Measurements from ENCODE around the gene CANX.

The CANX gene

DNA sequence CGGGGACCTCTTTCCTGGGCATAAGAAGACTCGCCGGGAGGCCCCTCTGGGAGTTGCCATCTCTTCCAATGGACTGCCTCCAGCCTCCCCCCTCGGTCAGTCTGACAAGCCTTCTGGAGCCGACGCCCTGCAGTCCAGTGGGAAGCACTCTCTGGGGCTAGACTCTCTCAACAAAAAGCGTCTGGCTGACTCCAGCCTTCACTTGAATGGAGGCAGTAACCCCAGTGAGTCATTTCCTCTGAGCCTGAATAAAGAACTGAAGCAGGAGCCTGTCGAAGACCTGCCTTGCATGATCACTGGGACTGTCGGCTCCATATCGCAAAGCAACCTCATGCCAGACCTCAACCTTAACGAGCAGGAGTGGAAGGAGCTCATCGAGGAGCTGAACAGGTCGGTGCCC is 66.6 kb downstream of the CANX start:
- Histone ChIP-seq H3K9ac (ENCODE audit: low read depth in 1 of 2, low read length in 2 of 2) (no peak overlapping the region), H3K4me3 (ENCODE audit: low read depth in 1 of 2, low read length in 2 of 2) (no peak overlapping the region), H3K27me3 (ENCODE audit: control insufficient read depth in 1 of 2, insufficient read depth in 2 of 2, low read length in 2 of 2) (no peaks in the 10 kb centered on the region), H3K27ac (ENCODE audit: low read depth, low read length) (no peak overlapping the region), H3K9me3 (ENCODE audit: control insufficient read depth in 1 of 2, low read length in 2 of 2) (no peaks in the 10 kb centered on the region), H3K4me1 (ENCODE audit: control insufficient read depth in 1 of 2, insufficient read depth in 2 of 2, low read length in 2 of 2) (peaks cover 48% of the 10 kb centered on the region in 2 donors), H3K36me3 (ENCODE audit: control insufficient read depth in 1 of 2, insufficient read depth in 2 of 2, low read length in 2 of 2) (peaks cover 17 to 50% of the 10 kb centered on the region in 2 donors)

- peak overlapping the region; percentile 4 to 28 for H3K4me3 ChIP-seq (ENCODE audit: low read depth in 1 of 2, low read length in 2 of 2)
- H3K27ac ChIP-seq (ENCODE audit: low read depth, low read length): no peak overlapping the region
- H3K4me1 ChIP-seq (ENCODE audit: control insufficient read depth in 1 of 2, insufficient read depth in 2 of 2, low read length in 2 of 2): peaks cover 48% of the 10 kb centered on the region in 2 donors
- no peak overlapping the region for H3K9ac ChIP-seq (ENCODE audit: low read depth in 1 of 2, low read length in 2 of 2)
- H3K9me3 ChIP-seq (ENCODE audit: control insufficient read depth in 1 of 2, low read length in 2 of 2): no peaks in the 10 kb centered on the region
- peaks cover 23 to 58% of the 10 kb centered on the region in 2 donors for H3K36me3 ChIP-seq (ENCODE audit: control insufficient read depth in 1 of 2, insufficient read depth in 2 of 2, low read length in 2 of 2)
- H3K27me3 ChIP-seq (ENCODE audit: control insufficient read depth in 1 of 2, insufficient read depth in 2 of 2, low read length in 2 of 2): no peaks in the 10 kb centered on the region
Observed at GRCh38 chr5:179766021-179766725, 67.4 kb downstream of the CANX start.

DNA sequence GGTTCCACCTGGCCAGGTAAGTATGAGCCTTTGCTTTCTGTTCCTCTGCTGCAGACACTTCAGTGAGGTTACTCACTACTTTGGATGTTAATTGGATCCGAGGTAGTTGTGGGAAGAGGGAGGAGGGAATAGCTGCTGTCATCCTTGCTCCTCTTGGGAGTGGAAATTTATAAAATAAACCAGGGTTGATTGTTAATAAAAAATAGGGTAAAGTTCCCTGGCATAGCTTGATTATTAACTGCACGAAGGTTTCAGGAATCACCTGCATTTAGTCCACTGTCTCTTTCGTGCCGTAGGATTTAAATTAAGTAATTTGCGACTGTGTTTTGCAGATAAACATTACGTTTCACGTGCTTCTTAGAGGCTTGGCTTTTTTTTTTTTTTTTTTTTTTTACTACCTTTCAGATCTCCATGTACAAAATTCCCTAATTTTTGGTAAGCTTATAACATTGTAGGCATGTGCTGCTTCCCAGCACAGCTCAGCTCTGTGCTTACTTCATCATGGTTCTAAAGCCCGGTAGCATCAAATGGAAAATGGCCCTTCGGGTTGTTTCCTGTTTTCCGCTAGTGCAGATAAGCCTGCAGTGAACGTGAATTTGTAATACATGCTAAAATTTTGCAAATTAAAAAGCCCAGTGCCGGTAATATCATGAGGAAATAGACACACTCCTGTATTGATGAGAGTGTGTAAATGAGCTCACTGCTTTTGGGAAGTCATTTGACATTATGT is 68.1 kb downstream of the CANX start:
- H3K9me3 ChIP-seq (ENCODE audit: control insufficient read depth in 1 of 2, low read length in 2 of 2): no peaks in the 10 kb centered on the region
- H3K27me3 ChIP-seq (ENCODE audit: control insufficient read depth in 1 of 2, insufficient read depth in 2 of 2, low read length in 2 of 2): no peaks in the 10 kb centered on the region
- no peak overlapping the region for H3K27ac ChIP-seq (ENCODE audit: low read depth, low read length)
- H3K4me1 ChIP-seq (ENCODE audit: control insufficient read depth in 1 of 2, insufficient read depth in 2 of 2, low read length in 2 of 2): peaks cover 43 to 44% of the 10 kb centered on the region in 2 donors
- peaks cover 30 to 65% of the 10 kb centered on the region in 2 donors for H3K36me3 ChIP-seq (ENCODE audit: control insufficient read depth in 1 of 2, insufficient read depth in 2 of 2, low read length in 2 of 2)
- H3K4me3 ChIP-seq (ENCODE audit: low read depth in 1 of 2, low read length in 2 of 2): peak overlapping the region; percentile 4 to 28
- no peak overlapping the region for H3K9ac ChIP-seq (ENCODE audit: low read depth in 1 of 2, low read length in 2 of 2)

- Histone ChIP-seq H3K9me3 (ENCODE audit: control insufficient read depth in 1 of 2, low read length in 2 of 2) (no peaks in the 10 kb centered on the region), H3K27me3 (ENCODE audit: control insufficient read depth in 1 of 2, insufficient read depth in 2 of 2, low read length in 2 of 2) (no peaks in the 10 kb centered on the region), H3K4me3 (ENCODE audit: low read depth in 1 of 2, low read length in 2 of 2) (no peak overlapping the region), H3K36me3 (ENCODE audit: control insufficient read depth in 1 of 2, insufficient read depth in 2 of 2, low read length in 2 of 2) (peaks cover 33 to 70% of the 10 kb centered on the region in 2 donors), H3K27ac (ENCODE audit: low read depth, low read length) (no peak overlapping the region), H3K4me1 (ENCODE audit: control insufficient read depth in 1 of 2, insufficient read depth in 2 of 2, low read length in 2 of 2) (peaks cover 36 to 37% of the 10 kb centered on the region in 2 donors), H3K9ac (ENCODE audit: low read depth in 1 of 2, low read length in 2 of 2) (no peak overlapping the region)
Observed at GRCh38 chr5:179767496-179768100, 68.8 kb downstream of the CANX start.

GRCh38 chr5:179768326-179769085 is 69.7 kb downstream of the CANX start:
- H3K36me3 ChIP-seq (ENCODE audit: control insufficient read depth in 1 of 2, insufficient read depth in 2 of 2, low read length in 2 of 2): peaks cover 39 to 79% of the 10 kb centered on the region in 2 donors
- H3K9me3 ChIP-seq (ENCODE audit: control insufficient read depth in 1 of 2, low read length in 2 of 2): no peaks in the 10 kb centered on the region

DNA sequence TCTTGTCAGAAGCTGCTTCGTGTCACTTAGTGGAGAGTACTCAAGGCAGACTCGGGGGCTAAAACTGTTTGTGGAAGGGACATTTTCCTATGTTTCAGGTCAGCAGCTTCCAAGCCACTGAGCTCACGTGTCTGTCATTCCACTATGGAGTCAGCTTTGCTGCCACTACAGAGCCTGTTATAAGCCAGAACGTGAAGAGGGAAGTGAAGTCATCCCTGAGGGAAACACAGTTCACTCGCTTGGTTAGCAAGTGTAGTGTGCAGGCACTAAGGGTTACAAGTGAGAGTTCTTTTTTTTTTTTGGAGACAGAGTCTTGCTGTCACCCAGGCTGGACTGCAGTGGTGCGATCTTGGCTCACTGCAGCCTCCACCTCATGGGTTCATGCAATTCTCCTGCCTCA is 70.5 kb downstream of the CANX start:
- no peaks in the 10 kb centered on the region for H3K27me3 ChIP-seq (ENCODE audit: control insufficient read depth in 1 of 2, insufficient read depth in 2 of 2, low read length in 2 of 2)
- peaks cover 20 to 26% of the 10 kb centered on the region in 2 donors for H3K4me1 ChIP-seq (ENCODE audit: control insufficient read depth in 1 of 2, insufficient read depth in 2 of 2, low read length in 2 of 2)
- H3K36me3 ChIP-seq (ENCODE audit: control insufficient read depth in 1 of 2, insufficient read depth in 2 of 2, low read length in 2 of 2): peaks cover 45 to 83% of the 10 kb centered on the region in 2 donors
- no peak overlapping the region for H3K4me3 ChIP-seq (ENCODE audit: low read depth in 1 of 2, low read length in 2 of 2)
- H3K9me3 ChIP-seq (ENCODE audit: control insufficient read depth in 1 of 2, low read length in 2 of 2): no peaks in the 10 kb centered on the region
- H3K9ac ChIP-seq (ENCODE audit: low read depth in 1 of 2, low read length in 2 of 2): no peak overlapping the region
- H3K27ac ChIP-seq (ENCODE audit: low read depth, low read length): no peak overlapping the region

More at GRCh38 chr5:179768326-179769085, 69.7 kb downstream of the CANX start:
- Histone ChIP-seq H3K27ac (ENCODE audit: low read depth, low read length) (no peak overlapping the region), H3K4me1 (ENCODE audit: control insufficient read depth in 1 of 2, insufficient read depth in 2 of 2, low read length in 2 of 2) (peaks cover 27 to 28% of the 10 kb centered on the region in 2 donors), H3K9ac (ENCODE audit: low read depth in 1 of 2, low read length in 2 of 2) (no peak overlapping the region), H3K4me3 (ENCODE audit: low read depth in 1 of 2, low read length in 2 of 2) (no peak overlapping the region), H3K27me3 (ENCODE audit: control insufficient read depth in 1 of 2, insufficient read depth in 2 of 2, low read length in 2 of 2) (no peaks in the 10 kb centered on the region)

DNA sequence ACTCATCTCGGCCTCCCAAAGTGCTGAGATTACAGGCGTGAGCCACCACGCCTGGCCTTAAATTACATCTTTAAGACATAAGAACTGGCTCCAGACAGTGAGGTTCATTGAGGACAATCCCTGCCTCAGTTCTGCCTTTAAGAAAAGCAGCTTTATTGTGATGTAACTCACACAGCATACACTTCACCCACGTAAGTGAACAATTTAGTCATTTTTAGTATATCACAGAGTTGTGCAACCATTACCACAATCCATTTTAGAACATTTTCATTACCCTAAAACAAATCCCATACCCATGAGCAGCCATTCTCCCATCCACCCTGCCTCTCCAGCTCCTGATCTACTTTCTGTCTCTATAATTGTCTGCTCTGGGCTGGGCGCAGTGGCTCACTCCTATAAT is 71.0 kb downstream of the CANX start:
- Histone ChIP-seq H3K9me3 (ENCODE audit: control insufficient read depth in 1 of 2, low read length in 2 of 2) (no peaks in the 10 kb centered on the region), H3K27ac (ENCODE audit: low read depth, low read length) (no peak overlapping the region), H3K9ac (ENCODE audit: low read depth in 1 of 2, low read length in 2 of 2) (no peak overlapping the region), H3K4me3 (ENCODE audit: low read depth in 1 of 2, low read length in 2 of 2) (no peak overlapping the region), H3K36me3 (ENCODE audit: control insufficient read depth in 1 of 2, insufficient read depth in 2 of 2, low read length in 2 of 2) (peaks cover 47 to 88% of the 10 kb centered on the region in 2 donors), H3K27me3 (ENCODE audit: control insufficient read depth in 1 of 2, insufficient read depth in 2 of 2, low read length in 2 of 2) (no peaks in the 10 kb centered on the region), H3K4me1 (ENCODE audit: control insufficient read depth in 1 of 2, insufficient read depth in 2 of 2, low read length in 2 of 2) (peaks cover 20 to 26% of the 10 kb centered on the region in 2 donors)

DNA sequence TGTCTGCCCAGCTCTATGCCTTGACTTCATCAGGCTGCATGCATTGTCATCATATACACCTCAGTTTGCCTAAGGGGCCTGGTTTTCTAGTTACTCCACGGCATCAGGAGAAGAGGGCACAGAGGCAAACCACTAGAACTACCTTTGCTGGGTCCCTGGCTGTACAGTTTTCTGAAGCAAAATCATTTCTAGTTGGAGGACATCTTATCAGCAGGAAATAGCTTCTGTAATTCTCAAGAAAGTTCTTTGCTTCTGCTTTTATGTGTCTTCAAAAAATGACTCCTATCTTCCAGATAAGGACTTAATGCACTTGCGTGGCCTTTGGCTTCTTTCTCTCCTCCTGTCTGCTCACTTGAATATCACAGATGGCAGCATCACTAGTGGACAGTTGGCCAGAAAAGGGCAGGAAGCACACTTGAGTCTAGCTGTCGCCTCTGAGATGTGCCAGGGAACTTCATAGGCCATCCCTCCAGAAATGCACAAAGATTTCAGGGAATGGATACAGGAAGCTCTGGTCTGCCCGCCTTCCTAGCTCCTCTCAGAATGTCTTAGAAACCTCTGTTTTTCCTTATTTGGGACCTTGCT is 72.6 kb downstream of the CANX start:
- peaks cover 6 to 11% of the 10 kb centered on the region in 2 donors for H3K4me1 ChIP-seq (ENCODE audit: control insufficient read depth in 1 of 2, insufficient read depth in 2 of 2, low read length in 2 of 2)
- no peak overlapping the region for H3K4me3 ChIP-seq (ENCODE audit: low read depth in 1 of 2, low read length in 2 of 2)

DNA sequence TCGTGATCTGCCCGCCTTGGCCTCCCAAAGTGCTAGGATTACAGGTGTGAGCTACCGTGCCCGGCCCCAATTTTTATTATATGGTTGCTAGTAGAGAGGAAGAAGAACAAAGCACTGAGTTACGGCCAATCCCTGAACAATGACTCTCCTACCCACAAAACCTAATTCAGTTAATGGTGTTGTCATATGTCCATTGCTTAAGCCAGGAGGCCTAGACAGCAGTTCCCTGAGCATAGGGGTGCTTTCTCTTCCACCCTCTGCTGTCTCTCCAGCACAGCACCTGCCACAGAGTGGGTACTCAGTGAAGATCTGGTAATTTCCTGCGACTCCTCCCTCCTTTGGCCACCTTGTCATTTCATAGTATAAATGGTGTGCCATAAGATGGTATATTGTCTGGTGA is 73.6 kb downstream of the CANX start:
- Histone ChIP-seq H3K36me3 (ENCODE audit: control insufficient read depth in 1 of 2, insufficient read depth in 2 of 2, low read length in 2 of 2) (peaks cover 51 to 89% of the 10 kb centered on the region in 2 donors), H3K27ac (ENCODE audit: low read depth, low read length) (no peak overlapping the region), H3K9me3 (ENCODE audit: control insufficient read depth in 1 of 2, low read length in 2 of 2) (no peaks in the 10 kb centered on the region), H3K27me3 (ENCODE audit: control insufficient read depth in 1 of 2, insufficient read depth in 2 of 2, low read length in 2 of 2) (no peaks in the 10 kb centered on the region), H3K4me3 (ENCODE audit: low read depth in 1 of 2, low read length in 2 of 2) (no peak overlapping the region), H3K4me1 (ENCODE audit: control insufficient read depth in 1 of 2, insufficient read depth in 2 of 2, low read length in 2 of 2) (peaks cover 0 to 3% of the 10 kb centered on the region in 2 donors), H3K9ac (ENCODE audit: low read depth in 1 of 2, low read length in 2 of 2) (no peak overlapping the region)

More for the DNA sequence above, 72.6 kb downstream of the CANX start:
- H3K9ac ChIP-seq (ENCODE audit: low read depth in 1 of 2, low read length in 2 of 2): no peak overlapping the region
- H3K36me3 ChIP-seq (ENCODE audit: control insufficient read depth in 1 of 2, insufficient read depth in 2 of 2, low read length in 2 of 2): peaks cover 48 to 88% of the 10 kb centered on the region in 2 donors
- H3K27me3 ChIP-seq (ENCODE audit: control insufficient read depth in 1 of 2, insufficient read depth in 2 of 2, low read length in 2 of 2): no peaks in the 10 kb centered on the region
- no peak overlapping the region for H3K27ac ChIP-seq (ENCODE audit: low read depth, low read length)
- H3K9me3 ChIP-seq (ENCODE audit: control insufficient read depth in 1 of 2, low read length in 2 of 2): no peaks in the 10 kb centered on the region

All from duodenal mucosa (tissue), 2 donors.